Tibial nerve (tissue), 3 donors: ENCODE results near the gene TMC3.

Experiments
- POLR2A ChIP-seq, 2 donors: fragments of 450-650 bp; IDR thresholded peaks; one replicate each; pipeline ENCODE4 v1.6.1; 2017; ENCODE audit warnings: antibody characterized with exemption in 2 of 2, mild to moderate bottlenecking in 2 of 2, moderate library complexity in 2 of 2
- TF ChIP-seq, protein P1 (sequence below), 5 experiments: fragments of 200-600 bp in 3 of 5; fragments of 450-650 bp in 2 of 5; sonication (generic) in 3 of 5; IDR thresholded peaks; one replicate each; pipeline ENCODE4 v1.5.1; 2016 to 2019; ENCODE audit warnings: antibody characterized with exemption in 5 of 5, mild to moderate bottlenecking in 3 of 5, moderate library complexity in 2 of 5

DNA sequence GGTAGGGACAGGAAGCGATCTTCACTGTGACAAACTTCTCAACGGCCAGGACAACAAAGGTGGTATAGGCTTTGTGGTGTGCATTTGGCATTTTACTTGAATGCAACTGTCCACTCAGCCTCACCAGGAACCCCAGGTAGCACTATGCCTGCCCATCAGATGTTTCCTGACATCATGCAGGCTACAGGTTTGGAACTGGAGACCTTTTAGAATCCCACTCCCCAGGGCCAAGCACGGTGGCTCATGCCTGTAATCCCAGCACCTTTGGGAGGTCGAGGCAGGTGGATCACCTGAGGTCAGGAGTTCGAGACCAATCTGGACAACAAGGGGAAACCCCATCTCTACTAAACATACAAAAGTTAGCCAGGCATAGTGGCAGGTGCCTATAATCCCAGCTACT is 59.6 kb downstream of the TMC3 start:
- TF ChIP-seq, protein P1, sequence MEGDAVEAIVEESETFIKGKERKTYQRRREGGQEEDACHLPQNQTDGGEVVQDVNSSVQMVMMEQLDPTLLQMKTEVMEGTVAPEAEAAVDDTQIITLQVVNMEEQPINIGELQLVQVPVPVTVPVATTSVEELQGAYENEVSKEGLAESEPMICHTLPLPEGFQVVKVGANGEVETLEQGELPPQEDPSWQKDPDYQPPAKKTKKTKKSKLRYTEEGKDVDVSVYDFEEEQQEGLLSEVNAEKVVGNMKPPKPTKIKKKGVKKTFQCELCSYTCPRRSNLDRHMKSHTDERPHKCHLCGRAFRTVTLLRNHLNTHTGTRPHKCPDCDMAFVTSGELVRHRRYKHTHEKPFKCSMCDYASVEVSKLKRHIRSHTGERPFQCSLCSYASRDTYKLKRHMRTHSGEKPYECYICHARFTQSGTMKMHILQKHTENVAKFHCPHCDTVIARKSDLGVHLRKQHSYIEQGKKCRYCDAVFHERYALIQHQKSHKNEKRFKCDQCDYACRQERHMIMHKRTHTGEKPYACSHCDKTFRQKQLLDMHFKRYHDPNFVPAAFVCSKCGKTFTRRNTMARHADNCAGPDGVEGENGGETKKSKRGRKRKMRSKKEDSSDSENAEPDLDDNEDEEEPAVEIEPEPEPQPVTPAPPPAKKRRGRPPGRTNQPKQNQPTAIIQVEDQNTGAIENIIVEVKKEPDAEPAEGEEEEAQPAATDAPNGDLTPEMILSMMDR (IDR thresholded peaks at IDR 0.05): no peak
- TF ChIP-seq POLR2A (IDR thresholded peaks at IDR 0.05): no peak
